Measurements from ENCODE around the gene SPA17. TPM values are rescaled to one million over a fixed set of nuclear protein-coding genes. Genes with fewer than 3 reads are reported as not detected.

The SPA17 gene
- total RNA-seq (2014; rRNA removed; shearing (Covaris generic)): 14.1 and 18.0 TPM in 2 replicates

DNA sequence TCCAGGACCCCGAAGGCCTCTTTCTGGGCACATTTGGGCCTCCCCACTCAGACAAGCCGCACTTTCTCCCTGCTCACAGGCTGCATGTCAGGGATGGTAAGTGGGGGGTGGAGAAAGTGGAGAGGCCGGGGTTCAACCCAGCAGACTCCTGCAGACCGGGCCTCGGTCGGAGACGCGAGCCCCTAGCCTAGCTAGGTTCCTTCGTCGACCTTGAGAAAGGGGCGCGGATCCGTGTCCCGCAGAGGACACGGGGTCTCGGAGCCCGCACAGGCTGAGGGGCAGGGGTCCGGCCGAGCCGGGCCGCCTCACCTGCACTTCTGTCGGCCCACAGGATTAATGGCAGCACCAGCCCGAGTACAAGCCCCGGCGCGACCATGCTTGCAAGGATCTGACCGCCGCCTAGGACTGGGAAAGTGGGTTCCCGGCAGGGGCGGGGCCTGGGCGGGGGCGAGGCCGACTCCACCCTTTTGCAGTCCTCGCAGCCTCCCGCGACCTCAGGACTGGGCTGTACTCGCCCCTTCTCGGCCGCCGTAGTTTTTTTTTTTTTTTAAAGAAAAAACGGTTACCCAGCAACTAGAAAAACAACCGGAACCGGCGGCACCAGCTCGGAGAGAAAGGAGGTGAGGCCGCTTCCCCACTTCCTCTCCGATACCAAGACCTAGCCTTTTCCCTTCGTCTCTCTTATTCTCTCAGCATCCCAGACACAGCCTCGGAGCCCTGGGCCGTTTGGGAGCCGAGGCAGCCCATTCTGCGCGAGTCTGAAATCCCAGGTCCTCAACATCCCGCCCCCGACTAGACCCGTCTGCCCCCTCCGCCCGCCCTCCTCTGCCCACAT, at the start of gene SPA17, which contains the start of gene SIAE:
Gene SPA17, plus strand, starts transcription at position 572 of the 835 bp plus-strand sequence. CDS start 1,361 bp downstream, outside the sequence.
Gene SIAE, minus strand, starts transcription at position 407 of the 835 bp plus-strand sequence. Its CDS starts 31 bp downstream, at position 376.

DNA sequence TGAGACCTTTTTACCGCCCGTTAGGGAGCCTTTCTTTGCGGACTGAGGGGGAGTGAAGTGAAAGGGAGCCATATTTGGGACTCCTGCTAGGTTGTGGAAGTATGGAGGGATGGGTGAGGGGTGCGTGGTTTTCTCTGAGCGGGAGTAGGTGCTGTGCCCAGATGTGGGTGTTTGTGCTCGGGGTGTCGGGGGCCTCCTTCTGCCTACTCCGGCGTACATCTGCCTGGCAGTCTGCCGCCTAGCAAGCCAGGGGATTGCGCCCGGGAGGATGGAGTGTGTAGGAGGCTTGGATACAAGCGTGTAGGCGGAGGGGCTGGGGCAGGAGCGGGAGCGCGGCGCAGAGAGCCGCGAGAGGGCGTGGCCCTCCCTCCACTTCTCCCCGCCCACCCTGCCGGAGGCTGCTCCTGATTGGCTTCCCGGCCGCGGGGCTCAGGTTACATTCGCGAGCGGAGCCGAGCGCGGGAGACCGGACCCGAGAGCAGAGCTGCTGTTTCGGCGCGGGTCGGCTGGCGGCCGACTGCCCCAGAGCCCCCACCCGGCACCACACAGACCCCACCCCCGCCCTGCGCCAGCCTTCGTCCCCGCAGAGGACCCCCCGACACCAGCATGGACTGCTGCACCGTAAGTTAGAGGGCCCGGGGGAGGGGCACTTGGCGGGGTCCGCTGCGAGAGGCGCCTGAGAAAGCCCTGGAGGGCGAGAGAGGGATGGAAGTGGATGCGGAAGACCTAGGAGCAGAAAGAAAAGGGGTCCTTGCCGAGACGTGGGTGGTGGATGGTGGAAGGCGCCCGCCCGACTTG, 66.0 kb downstream of the SPA17 start, which contains the start of gene NRGN:
Gene NRGN, plus strand, starts transcription at position 464 of the 798 bp plus-strand sequence. Its CDS starts 143 bp downstream, at position 607.

Small RNAs within 50 kb of the gene (small RNA-seq; reads per million reads assigned to genes)
- not detected for gene RNA5SP352

Other genes with a start within 250 kb of the SPA17 start
- not detected in 2 replicates for gene OR8B4, start 249.0 kb upstream of the SPA17 start, total RNA-seq (2014; rRNA removed; shearing (Covaris generic))
- gene OR8B8, start 228.2 kb upstream of the SPA17 start, total RNA-seq (2014; rRNA removed; shearing (Covaris generic)): not detected in 2 replicates
- gene OR8B12, start 130.2 kb upstream of the SPA17 start, total RNA-seq (2014; rRNA removed; shearing (Covaris generic)): not detected in 2 replicates
- gene OR8A1, start 103.9 kb upstream of the SPA17 start, total RNA-seq (2014; rRNA removed; shearing (Covaris generic)): 0.61 and 0.64 TPM in 2 replicates
- gene PANX3, start 62.5 kb upstream of the SPA17 start, total RNA-seq (2014; rRNA removed; shearing (Covaris generic)): 0.08 TPM in 1 of 2 replicates, not detected in the other
- gene TBRG1, start 51.0 kb upstream of the SPA17 start, total RNA-seq (2014; rRNA removed; shearing (Covaris generic)): 27.5 and 39.3 TPM in 2 replicates
- 5.0 and 5.2 TPM in 2 replicates for gene SIAE, start 165 bp upstream of the SPA17 start, total RNA-seq (2014; rRNA removed; shearing (Covaris generic))
- 6.6 and 13.4 TPM in 2 replicates for gene NRGN, start 66.0 kb downstream of the SPA17 start, total RNA-seq (2014; rRNA removed; shearing (Covaris generic))
- gene VSIG2, start 78.4 kb downstream of the SPA17 start, total RNA-seq (2014; rRNA removed; shearing (Covaris generic)): not detected in 2 replicates
- gene ESAM, start 88.4 kb downstream of the SPA17 start, total RNA-seq (2014; rRNA removed; shearing (Covaris generic)): 0.58 and 0.75 TPM in 2 replicates
- gene MSANTD2, start 126.5 kb downstream of the SPA17 start, total RNA-seq (2014; rRNA removed; shearing (Covaris generic)): 10.0 and 13.7 TPM in 2 replicates
- gene ROBO3, start 191.5 kb downstream of the SPA17 start, total RNA-seq (2014; rRNA removed; shearing (Covaris generic)): 46.9 and 53.3 TPM in 2 replicates
- gene ROBO4, start 224.0 kb downstream of the SPA17 start, total RNA-seq (2014; rRNA removed; shearing (Covaris generic)): 9.1 and 16.4 TPM in 2 replicates
- not detected in 2 replicates for gene HEPN1, start 245.3 kb downstream of the SPA17 start, total RNA-seq (2014; rRNA removed; shearing (Covaris generic))